ENCODE data around the gene SMIM35. TPM values are rescaled to one million over a fixed set of nuclear protein-coding genes. Genes with fewer than 3 reads are reported as not detected.

SMIM35 gene
- total and polyA plus RNA-seq, 2 of the 13 experiments (the other 11 are each of a cell fraction or from before 2014, with no cell fraction given): not detected

GRCh38 chr11:118095967-118096367 lies 9.2 kb upstream of the SMIM35 start (continued):
- 0 out of 2 replicates have a peak, but pooled peaks have one; percentile 19 for TF ChIP-seq HNF1A (IDR thresholded peaks at IDR 0.05; ENCODE audit: low read depth)
- TF ChIP-seq HNF1A (CRISPR knock-in tag; IDR thresholded peaks at IDR 0.05; ENCODE audit: borderline replicate concordance): no peak; the same call in 1 of the 2 replicates
- peak; percentile 92 for TF ChIP-seq SOX5 (CRISPR knock-in tag; IDR thresholded peaks at IDR 0.05; ENCODE audit: borderline replicate concordance)
- TF ChIP-seq ZBTB49 (CRISPR knock-in tag; IDR thresholded peaks at IDR 0.05; ENCODE audit: borderline replicate concordance): no peak
- TF ChIP-seq DRAP1 (CRISPR knock-in tag; IDR thresholded peaks at IDR 0.05): peak; percentile 32; the same call in 1 of the 2 replicates
- TF ChIP-seq SKI (IDR thresholded peaks at IDR 0.05; ENCODE audit: partially characterized antibody): no peak
- TF ChIP-seq PRDM10 (CRISPR knock-in tag; IDR thresholded peaks at IDR 0.05; ENCODE audit: low read depth): peak; percentile 94
- TF ChIP-seq ZNF761 (CRISPR knock-in tag; conservative IDR thresholded peaks at IDR 0.05): no peak
- TF ChIP-seq ZFP91 (CRISPR knock-in tag; IDR thresholded peaks at IDR 0.05; ENCODE audit: borderline replicate concordance): peak; percentile 55; the same call in 1 of the 2 replicates
- no peak for TF ChIP-seq ZNF550 (CRISPR knock-in tag; IDR thresholded peaks at IDR 0.05; ENCODE audit: borderline replicate concordance)
- TF ChIP-seq NR2F6 (IDR thresholded peaks at IDR 0.05): peak; percentile 93
- peak; percentile 94 for TF ChIP-seq NR2F6 (CRISPR knock-in tag; IDR thresholded peaks at IDR 0.05)
- peak; percentile 73; the same call in 1 of the 2 replicates for TF ChIP-seq THRA (CRISPR knock-in tag; IDR thresholded peaks at IDR 0.05; ENCODE audit: borderline replicate concordance)
- no peak for TF ChIP-seq ETS1 (CRISPR knock-in tag; IDR thresholded peaks at IDR 0.05)
